Body of pancreas (tissue), 4 donors: ENCODE results near the gene CTNNBIP1.

Source experiments
- POLR2A ChIP-seq, 3 donors: fragments of 450-650 bp; IDR thresholded peaks; one replicate each; pipeline ENCODE4 v1.6.1; 2016; ENCODE audit warnings: antibody characterized with exemption in 3 of 3, mild to moderate bottlenecking in 2 of 3
- TF ChIP-seq, protein P1 (sequence below), 7 experiments: fragments of 450-650 bp in 4 of 7; fragments of 200-600 bp in 3 of 7; sonication (generic) in 3 of 7; IDR thresholded peaks; one replicate each; pipeline ENCODE4 v1.5.1; 2016 to 2019; ENCODE audit warnings: antibody characterized with exemption in 7 of 7

DNA sequence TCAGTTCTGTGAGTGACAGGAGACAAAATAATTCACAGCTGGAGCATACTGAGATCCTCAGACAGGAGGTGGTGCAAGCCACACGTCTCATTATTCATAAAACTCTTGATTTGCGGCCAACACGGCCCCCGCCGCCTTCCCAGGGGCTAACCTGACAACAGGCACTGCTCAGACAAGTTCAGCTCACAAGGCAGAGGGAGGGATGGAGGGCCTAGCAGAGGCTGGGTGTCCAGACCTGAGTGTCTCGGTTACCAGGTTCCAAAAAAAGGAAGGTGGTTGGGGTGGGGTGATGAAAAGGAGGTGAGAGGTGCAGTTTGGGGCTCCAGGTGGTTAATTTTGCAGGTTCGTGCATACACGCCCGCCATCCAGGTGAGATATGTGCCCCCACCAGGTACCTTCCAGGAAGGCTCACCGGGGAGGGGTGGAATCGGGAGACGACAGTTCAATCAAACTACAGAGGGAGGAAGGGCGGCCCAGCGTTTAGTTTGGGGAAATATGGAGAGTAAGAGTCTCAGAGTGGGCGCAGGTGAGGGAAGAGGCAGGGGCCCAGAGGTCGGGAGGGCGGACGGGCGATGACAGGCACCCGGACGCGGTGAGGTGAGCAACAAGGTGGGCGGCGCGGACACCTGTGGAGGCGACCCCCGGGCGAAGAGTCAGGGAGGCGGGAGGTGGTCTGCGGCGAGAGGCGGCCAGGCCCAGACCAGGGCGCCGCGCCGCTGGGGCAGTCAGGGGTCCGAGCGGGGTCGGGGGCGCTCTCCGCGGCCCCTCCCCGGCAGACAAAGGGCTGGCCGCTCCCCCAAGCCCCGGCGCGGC is 629 bp downstream of the CTNNBIP1 start:
- TF ChIP-seq, protein P1, sequence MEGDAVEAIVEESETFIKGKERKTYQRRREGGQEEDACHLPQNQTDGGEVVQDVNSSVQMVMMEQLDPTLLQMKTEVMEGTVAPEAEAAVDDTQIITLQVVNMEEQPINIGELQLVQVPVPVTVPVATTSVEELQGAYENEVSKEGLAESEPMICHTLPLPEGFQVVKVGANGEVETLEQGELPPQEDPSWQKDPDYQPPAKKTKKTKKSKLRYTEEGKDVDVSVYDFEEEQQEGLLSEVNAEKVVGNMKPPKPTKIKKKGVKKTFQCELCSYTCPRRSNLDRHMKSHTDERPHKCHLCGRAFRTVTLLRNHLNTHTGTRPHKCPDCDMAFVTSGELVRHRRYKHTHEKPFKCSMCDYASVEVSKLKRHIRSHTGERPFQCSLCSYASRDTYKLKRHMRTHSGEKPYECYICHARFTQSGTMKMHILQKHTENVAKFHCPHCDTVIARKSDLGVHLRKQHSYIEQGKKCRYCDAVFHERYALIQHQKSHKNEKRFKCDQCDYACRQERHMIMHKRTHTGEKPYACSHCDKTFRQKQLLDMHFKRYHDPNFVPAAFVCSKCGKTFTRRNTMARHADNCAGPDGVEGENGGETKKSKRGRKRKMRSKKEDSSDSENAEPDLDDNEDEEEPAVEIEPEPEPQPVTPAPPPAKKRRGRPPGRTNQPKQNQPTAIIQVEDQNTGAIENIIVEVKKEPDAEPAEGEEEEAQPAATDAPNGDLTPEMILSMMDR (IDR thresholded peaks at IDR 0.05) = no peak
- peak in 1 of 3 donors; percentile 25 for TF ChIP-seq POLR2A (IDR thresholded peaks at IDR 0.05)
